ENCODE data around the gene CDYL2.

The CDYL2 gene

GRCh38 chr16:80836202-80836601 lies 31.8 kb upstream of the CDYL2 start:
- TF ChIP-seq, protein P1, sequence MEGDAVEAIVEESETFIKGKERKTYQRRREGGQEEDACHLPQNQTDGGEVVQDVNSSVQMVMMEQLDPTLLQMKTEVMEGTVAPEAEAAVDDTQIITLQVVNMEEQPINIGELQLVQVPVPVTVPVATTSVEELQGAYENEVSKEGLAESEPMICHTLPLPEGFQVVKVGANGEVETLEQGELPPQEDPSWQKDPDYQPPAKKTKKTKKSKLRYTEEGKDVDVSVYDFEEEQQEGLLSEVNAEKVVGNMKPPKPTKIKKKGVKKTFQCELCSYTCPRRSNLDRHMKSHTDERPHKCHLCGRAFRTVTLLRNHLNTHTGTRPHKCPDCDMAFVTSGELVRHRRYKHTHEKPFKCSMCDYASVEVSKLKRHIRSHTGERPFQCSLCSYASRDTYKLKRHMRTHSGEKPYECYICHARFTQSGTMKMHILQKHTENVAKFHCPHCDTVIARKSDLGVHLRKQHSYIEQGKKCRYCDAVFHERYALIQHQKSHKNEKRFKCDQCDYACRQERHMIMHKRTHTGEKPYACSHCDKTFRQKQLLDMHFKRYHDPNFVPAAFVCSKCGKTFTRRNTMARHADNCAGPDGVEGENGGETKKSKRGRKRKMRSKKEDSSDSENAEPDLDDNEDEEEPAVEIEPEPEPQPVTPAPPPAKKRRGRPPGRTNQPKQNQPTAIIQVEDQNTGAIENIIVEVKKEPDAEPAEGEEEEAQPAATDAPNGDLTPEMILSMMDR (IDR thresholded peaks at IDR 0.05; ENCODE audit: low read depth, low read length): no peak
- no peak for TF ChIP-seq EZH2phosphoT487 (IDR thresholded peaks at IDR 0.05; ENCODE audit: low read depth)
- Histone ChIP-seq H3K9me3 (ENCODE audit: insufficient read depth, low read length) (no peaks in the 10 kb centered on the region), H3K4me1 (ENCODE audit: low read length) (no peaks in the 10 kb centered on the region), H3K79me2 (ENCODE audit: low read length) (no peaks in the 10 kb centered on the region), H3K4me2 (ENCODE audit: low read length) (no peak overlapping the region), H4K20me1 (ENCODE audit: insufficient read depth, low read length) (no peaks in the 10 kb centered on the region), H3K9ac (ENCODE audit: low read length) (no peak overlapping the region), H3K4me3 (ENCODE audit: low read length) (no peak overlapping the region), H3K27me3 (ENCODE audit: low read depth, low read length) (peaks cover 7% of the 10 kb centered on the region; the same call in 1 of the 2 replicates), H3K36me3 (replicated peaks; ENCODE audit: low read depth, low read length) (no peaks in the 10 kb centered on the region), H3K27ac (ENCODE audit: low read length) (no peak overlapping the region), H2AFZ (ENCODE audit: low read depth, low read length) (no peak overlapping the region)

GRCh38 chr16:80831039-80831438 lies 26.6 kb upstream of the CDYL2 start:
- H3K27me3 ChIP-seq (ENCODE audit: low read depth, low read length): peaks cover 28% of the 10 kb centered on the region
- no peak overlapping the region for H3K4me2 ChIP-seq (ENCODE audit: low read length)
- H3K36me3 ChIP-seq (replicated peaks; ENCODE audit: low read depth, low read length): no peaks in the 10 kb centered on the region
- H3K79me2 ChIP-seq (ENCODE audit: low read length): no peaks in the 10 kb centered on the region
- H3K9me3 ChIP-seq (ENCODE audit: insufficient read depth, low read length): no peaks in the 10 kb centered on the region
- TF ChIP-seq, protein P1 (IDR thresholded peaks at IDR 0.05; ENCODE audit: low read depth, low read length): no peak
- TF ChIP-seq EZH2phosphoT487 (IDR thresholded peaks at IDR 0.05; ENCODE audit: low read depth): no peak
- no peaks in the 10 kb centered on the region for H4K20me1 ChIP-seq (ENCODE audit: insufficient read depth, low read length)
- H3K4me3 ChIP-seq (ENCODE audit: low read length): no peak overlapping the region
- H3K27ac ChIP-seq (ENCODE audit: low read length): no peak overlapping the region
- H2AFZ ChIP-seq (ENCODE audit: low read depth, low read length): no peak overlapping the region
- H3K4me1 ChIP-seq (ENCODE audit: low read length): no peaks in the 10 kb centered on the region
- no peak overlapping the region for H3K9ac ChIP-seq (ENCODE audit: low read length)

GRCh38 chr16:80828495-80828894 lies 24.1 kb upstream of the CDYL2 start:
- Histone ChIP-seq H2AFZ (ENCODE audit: low read depth, low read length) (no peak overlapping the region), H3K9ac (ENCODE audit: low read length) (no peak overlapping the region), H3K27me3 (ENCODE audit: low read depth, low read length) (peaks cover 22% of the 10 kb centered on the region), H3K79me2 (ENCODE audit: low read length) (no peaks in the 10 kb centered on the region), H3K36me3 (replicated peaks; ENCODE audit: low read depth, low read length) (no peaks in the 10 kb centered on the region), H3K9me3 (ENCODE audit: insufficient read depth, low read length) (no peaks in the 10 kb centered on the region), H3K4me3 (ENCODE audit: low read length) (no peak overlapping the region), H3K4me1 (ENCODE audit: low read length) (no peaks in the 10 kb centered on the region), H3K4me2 (ENCODE audit: low read length) (no peak overlapping the region), H3K27ac (ENCODE audit: low read length) (no peak overlapping the region), H4K20me1 (ENCODE audit: insufficient read depth, low read length) (no peaks in the 10 kb centered on the region)
- TF ChIP-seq EZH2phosphoT487 (IDR thresholded peaks at IDR 0.05; ENCODE audit: low read depth): no peak
- TF ChIP-seq, protein P1 (IDR thresholded peaks at IDR 0.05; ENCODE audit: low read depth, low read length): no peak

DNA sequence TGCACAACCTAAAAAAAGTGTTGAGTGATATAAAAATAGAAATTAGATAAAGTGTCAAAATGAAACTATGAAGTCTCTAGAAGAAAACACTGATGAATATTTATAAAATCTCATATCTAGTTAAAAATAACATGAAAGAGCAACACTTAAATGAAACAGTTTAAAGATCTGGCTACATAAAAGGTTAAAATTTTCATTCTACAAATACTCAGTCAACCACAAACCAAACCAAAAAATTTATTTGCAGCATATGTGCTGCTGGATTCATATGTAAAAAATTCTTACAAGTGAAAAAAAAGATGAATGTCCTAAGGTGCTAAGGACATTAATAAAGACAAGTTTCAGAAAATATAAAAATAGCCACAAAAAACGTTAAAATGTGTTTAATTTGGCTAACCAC lies 22.6 kb upstream of the CDYL2 start:
- TF ChIP-seq EZH2phosphoT487 (IDR thresholded peaks at IDR 0.05; ENCODE audit: low read depth): no peak
- TF ChIP-seq, protein P1 (IDR thresholded peaks at IDR 0.05; ENCODE audit: low read depth, low read length): no peak
- H3K9ac ChIP-seq (ENCODE audit: low read length): no peak overlapping the region
- no peak overlapping the region for H2AFZ ChIP-seq (ENCODE audit: low read depth, low read length)
- H4K20me1 ChIP-seq (ENCODE audit: insufficient read depth, low read length): no peaks in the 10 kb centered on the region
- H3K4me2 ChIP-seq (ENCODE audit: low read length): no peak overlapping the region
- H3K27ac ChIP-seq (ENCODE audit: low read length): no peak overlapping the region
- no peak overlapping the region for H3K4me3 ChIP-seq (ENCODE audit: low read length)
- no peaks in the 10 kb centered on the region for H3K9me3 ChIP-seq (ENCODE audit: insufficient read depth, low read length)
- H3K36me3 ChIP-seq (replicated peaks; ENCODE audit: low read depth, low read length): no peaks in the 10 kb centered on the region
- H3K4me1 ChIP-seq (ENCODE audit: low read length): no peaks in the 10 kb centered on the region
- H3K27me3 ChIP-seq (ENCODE audit: low read depth, low read length): peaks cover 24% of the 10 kb centered on the region
- H3K79me2 ChIP-seq (ENCODE audit: low read length): no peaks in the 10 kb centered on the region
